ENCODE measurements around the gene CDK14. TPM values are rescaled to one million over a fixed set of nuclear protein-coding genes. Genes with fewer than 3 reads are reported as not detected.
"Not testable (repeated sequence)": the region's sequence is repeated elsewhere in the genome, so short reads cannot be mapped to it uniquely, and the experiment has no call there.

The CDK14 gene
- total RNA-seq, 3 donors from 2014 or later: 0.71 to 1.1 (median 0.95) TPM

GRCh38 chr7:90631502-90631901, 35.4 kb downstream of the CDK14 start:
- Mint-ChIP-seq H3K27me3 (ENCODE audit: low read depth) (no peaks in the 10 kb centered on the region), H3K4me1 (ENCODE audit: low read depth) (no peaks in the 10 kb centered on the region), H3K4me3 (no peak overlapping the region), H3K36me3 (ENCODE audit: insufficient read depth) (no peaks in the 10 kb centered on the region), H3K9me3 (no peaks in the 10 kb centered on the region)
- ATAC-seq (no peak), DNase-seq (no peak)

DNA sequence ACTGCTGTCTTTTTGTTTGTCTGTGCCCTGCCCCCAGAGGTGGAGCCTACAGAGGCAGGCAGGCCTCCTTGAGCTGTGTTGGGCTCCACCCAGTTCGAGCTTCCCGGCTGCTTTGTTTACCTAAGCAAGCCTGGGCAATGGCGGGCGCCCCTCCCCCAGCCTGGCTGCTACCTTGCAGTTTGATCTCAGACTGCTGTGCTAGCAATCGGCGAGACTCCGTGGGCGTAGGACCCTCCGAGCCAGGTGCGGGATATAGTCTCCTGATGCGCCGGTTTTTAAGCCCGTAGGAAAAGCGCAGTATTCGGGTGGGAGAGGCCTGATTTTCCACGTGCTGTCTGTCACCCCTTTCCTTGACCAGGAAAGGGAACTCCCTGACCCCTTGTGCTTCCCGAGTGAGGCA, 43.6 kb downstream of the CDK14 start:
- not testable (repeated sequence) for H3K27me3 Mint-ChIP-seq (ENCODE audit: low read depth); H3K4me1 Mint-ChIP-seq (ENCODE audit: low read depth); H3K4me3 Mint-ChIP-seq; ATAC-seq; H3K36me3 Mint-ChIP-seq (ENCODE audit: insufficient read depth); DNase-seq
- peaks cover 12% of the 10 kb centered on the region for H3K9me3 Mint-ChIP-seq

DNA sequence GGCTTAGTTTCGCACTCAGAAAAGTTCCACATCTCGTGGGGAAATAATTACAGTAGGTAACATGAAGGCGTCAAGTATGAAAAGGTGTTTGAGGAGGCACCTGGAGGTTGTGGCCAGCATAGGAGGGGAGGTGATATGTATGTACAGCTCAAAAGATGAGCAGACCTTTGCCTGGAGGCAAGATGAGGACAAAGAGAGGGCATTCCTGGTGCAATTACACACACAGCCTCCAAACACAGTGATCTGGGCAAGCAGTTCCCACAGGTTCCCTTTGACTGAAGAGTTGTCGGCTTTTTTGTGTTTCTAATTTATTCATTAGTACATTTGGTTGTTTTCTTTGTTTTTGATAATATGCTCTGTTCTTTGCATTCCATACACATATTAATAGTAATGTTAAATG, 46.9 kb downstream of the CDK14 start:
- Mint-ChIP-seq H3K4me1 (ENCODE audit: low read depth) (no peaks in the 10 kb centered on the region), H3K4me3 (no peak overlapping the region), H3K36me3 (ENCODE audit: insufficient read depth) (no peaks in the 10 kb centered on the region), H3K27me3 (ENCODE audit: low read depth) (no peaks in the 10 kb centered on the region), H3K9me3 (peaks cover 12% of the 10 kb centered on the region)
- ATAC-seq: no peak
- DNase-seq: no peak

GRCh38 chr7:90645784-90646183, 49.7 kb downstream of the CDK14 start:
- peaks cover 12% of the 10 kb centered on the region for H3K9me3 Mint-ChIP-seq
- no peaks in the 10 kb centered on the region for H3K4me1 Mint-ChIP-seq (ENCODE audit: low read depth)
- no peak overlapping the region for H3K4me3 Mint-ChIP-seq
- H3K36me3 Mint-ChIP-seq (ENCODE audit: insufficient read depth): no peaks in the 10 kb centered on the region
- no peak for DNase-seq
- no peak for ATAC-seq
- H3K27me3 Mint-ChIP-seq (ENCODE audit: low read depth): no peaks in the 10 kb centered on the region

- ATAC-seq: peak in 1 of 2 donors; percentile 18
- Mint-ChIP-seq H3K4me1 (ENCODE audit: low read depth) (no peaks in the 10 kb centered on the region), H3K36me3 (ENCODE audit: insufficient read depth) (no peaks in the 10 kb centered on the region), H3K27me3 (ENCODE audit: low read depth) (no peaks in the 10 kb centered on the region), H3K4me3 (no peak overlapping the region), H3K9me3 (peaks cover 3% of the 10 kb centered on the region)
- no peak for DNase-seq
Measured at GRCh38 chr7:90648107-90648506, 52.0 kb downstream of the CDK14 start.

DNA sequence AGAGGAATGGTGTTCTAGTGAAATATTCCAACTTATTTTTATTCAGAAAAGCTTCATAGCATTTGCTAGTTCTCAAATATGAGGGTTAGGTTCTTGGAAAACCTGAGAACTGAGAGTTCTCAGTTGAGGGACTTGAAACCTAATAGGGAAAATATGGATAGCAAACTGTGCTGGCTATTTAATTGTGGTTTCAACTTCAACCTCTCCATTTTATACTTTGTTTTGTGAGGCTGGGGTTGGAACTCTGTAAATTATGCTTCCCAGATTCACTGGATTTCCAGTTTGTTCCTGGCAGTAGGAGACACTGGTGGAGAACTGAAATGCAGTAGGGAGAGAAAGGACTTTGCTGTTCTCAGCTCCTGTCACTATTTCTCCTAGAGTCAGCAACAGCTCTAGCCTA, 52.7 kb downstream of the CDK14 start:
- peaks cover 3% of the 10 kb centered on the region for H3K9me3 Mint-ChIP-seq
- no peak overlapping the region for H3K4me3 Mint-ChIP-seq
- no peak for DNase-seq
- no peaks in the 10 kb centered on the region for H3K36me3 Mint-ChIP-seq (ENCODE audit: insufficient read depth)
- H3K27me3 Mint-ChIP-seq (ENCODE audit: low read depth): no peaks in the 10 kb centered on the region
- no peaks in the 10 kb centered on the region for H3K4me1 Mint-ChIP-seq (ENCODE audit: low read depth)
- ATAC-seq: no peak

DNA sequence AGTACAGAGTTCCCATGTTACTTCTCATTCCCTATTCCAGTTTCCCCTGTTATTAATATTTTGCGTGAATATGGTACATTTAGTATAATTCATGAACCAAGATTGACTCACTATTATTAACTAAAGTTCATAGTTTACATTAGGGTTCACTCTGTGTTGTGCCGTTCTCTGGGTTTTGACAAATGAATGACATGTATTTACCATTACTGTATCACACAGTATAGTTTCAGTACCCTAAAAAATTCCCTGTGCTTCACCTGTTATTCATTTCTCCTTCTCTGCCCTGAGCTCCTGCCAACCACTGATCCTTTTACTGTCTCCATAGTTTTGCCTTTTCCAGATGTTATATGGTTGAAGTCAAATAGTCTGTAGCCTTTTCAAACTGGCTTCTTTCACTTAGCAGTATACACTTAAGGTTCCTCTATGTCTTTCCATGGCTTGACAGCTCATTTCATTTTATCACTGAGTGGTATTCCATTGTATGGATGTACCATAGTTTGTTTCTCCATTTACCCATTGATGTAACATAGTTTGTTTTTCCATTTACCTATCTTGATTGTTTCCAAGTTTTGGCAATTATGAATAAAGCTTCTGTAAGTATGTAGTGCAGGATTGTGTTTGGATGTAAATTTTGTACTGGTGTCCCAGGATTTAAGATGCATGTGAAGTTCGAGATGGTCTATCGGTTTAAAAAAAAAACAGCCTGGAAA, 58.8 kb downstream of the CDK14 start:
- Mint-ChIP-seq H3K9me3 (peaks cover 4% of the 10 kb centered on the region), H3K27me3 (ENCODE audit: low read depth) (peaks cover 3% of the 10 kb centered on the region), H3K4me3 (no peak overlapping the region), H3K4me1 (ENCODE audit: low read depth) (no peaks in the 10 kb centered on the region), H3K36me3 (ENCODE audit: insufficient read depth) (no peaks in the 10 kb centered on the region)
- ATAC-seq (no peak), DNase-seq (no peak)

DNA sequence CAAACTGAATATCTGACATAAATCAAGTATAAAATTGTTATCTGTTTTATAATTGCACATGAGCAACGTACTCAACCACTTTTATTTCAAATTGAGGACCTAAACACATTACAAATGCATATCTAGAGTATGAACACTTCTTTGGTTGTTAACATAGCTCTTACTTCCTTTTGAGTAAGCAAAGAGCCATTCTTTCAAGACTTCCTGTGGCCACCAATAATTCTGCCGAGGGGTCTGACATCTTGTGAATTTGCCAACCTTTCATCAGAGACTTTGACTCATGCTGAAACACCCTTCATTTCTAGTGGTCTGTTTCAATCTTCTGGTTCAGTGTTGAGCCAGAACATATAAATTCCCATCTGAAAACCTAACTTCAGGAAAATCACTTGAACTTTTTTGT, 59.4 kb downstream of the CDK14 start:
- Mint-ChIP-seq H3K36me3 (ENCODE audit: insufficient read depth) (no peaks in the 10 kb centered on the region), H3K9me3 (peaks cover 4% of the 10 kb centered on the region), H3K4me1 (ENCODE audit: low read depth) (no peaks in the 10 kb centered on the region), H3K4me3 (no peak overlapping the region), H3K27me3 (ENCODE audit: low read depth) (peaks cover 3% of the 10 kb centered on the region)
- no peak for DNase-seq
- ATAC-seq: no peak

DNA sequence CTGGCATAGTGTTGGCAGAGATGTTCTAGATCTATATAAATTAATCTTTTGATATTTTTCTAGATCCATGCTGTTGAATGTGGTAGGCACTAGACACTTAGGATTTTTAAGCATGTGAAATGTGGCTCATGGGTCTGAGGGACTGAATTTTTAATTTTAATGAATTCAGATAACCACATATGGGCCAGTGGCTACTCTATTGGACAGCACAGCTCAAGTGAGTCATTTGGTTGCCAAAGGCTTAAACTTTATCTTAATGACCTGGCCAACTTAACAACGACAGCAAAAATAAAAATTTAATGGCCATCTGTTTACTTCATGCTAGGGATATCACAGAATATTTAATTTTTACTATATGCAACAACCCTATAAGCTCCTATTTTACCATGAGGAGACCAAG, 61.4 kb downstream of the CDK14 start:
- H3K9me3 Mint-ChIP-seq: peaks cover 4% of the 10 kb centered on the region
- no peaks in the 10 kb centered on the region for H3K4me1 Mint-ChIP-seq (ENCODE audit: low read depth)
- peaks cover 3% of the 10 kb centered on the region for H3K27me3 Mint-ChIP-seq (ENCODE audit: low read depth)
- ATAC-seq: no peak
- no peak for DNase-seq
- H3K4me3 Mint-ChIP-seq: no peak overlapping the region
- H3K36me3 Mint-ChIP-seq (ENCODE audit: insufficient read depth): no peaks in the 10 kb centered on the region

- Mint-ChIP-seq H3K27me3 (ENCODE audit: low read depth) (no peaks in the 10 kb centered on the region), H3K4me1 (ENCODE audit: low read depth) (no peaks in the 10 kb centered on the region), H3K4me3 (no peak overlapping the region), H3K36me3 (ENCODE audit: insufficient read depth) (no peaks in the 10 kb centered on the region), H3K9me3 (peaks cover 4% of the 10 kb centered on the region)
- DNase-seq (no peak), ATAC-seq (no peak)
Measured at GRCh38 chr7:90660100-90660499, 64.0 kb downstream of the CDK14 start.

- no peak for DNase-seq
Measured at GRCh38 chr7:90660819-90661218, 64.7 kb downstream of the CDK14 start.

GRCh38 chr7:90661290-90662151, 65.4 kb downstream of the CDK14 start:
- no peak for DNase-seq
- Mint-ChIP-seq H3K9me3 (peaks cover 4% of the 10 kb centered on the region), H3K27me3 (ENCODE audit: low read depth) (no peaks in the 10 kb centered on the region), H3K36me3 (ENCODE audit: insufficient read depth) (no peaks in the 10 kb centered on the region), H3K4me1 (ENCODE audit: low read depth) (no peaks in the 10 kb centered on the region), H3K4me3 (no peak overlapping the region)
- ATAC-seq: no peak

More at GRCh38 chr7:90660819-90661218, 64.7 kb downstream of the CDK14 start:
- H3K27me3 Mint-ChIP-seq (ENCODE audit: low read depth): no peaks in the 10 kb centered on the region
- no peaks in the 10 kb centered on the region for H3K4me1 Mint-ChIP-seq (ENCODE audit: low read depth)
- H3K9me3 Mint-ChIP-seq: peaks cover 4% of the 10 kb centered on the region
- no peak overlapping the region for H3K4me3 Mint-ChIP-seq
- no peak for ATAC-seq
- no peaks in the 10 kb centered on the region for H3K36me3 Mint-ChIP-seq (ENCODE audit: insufficient read depth)

DNA sequence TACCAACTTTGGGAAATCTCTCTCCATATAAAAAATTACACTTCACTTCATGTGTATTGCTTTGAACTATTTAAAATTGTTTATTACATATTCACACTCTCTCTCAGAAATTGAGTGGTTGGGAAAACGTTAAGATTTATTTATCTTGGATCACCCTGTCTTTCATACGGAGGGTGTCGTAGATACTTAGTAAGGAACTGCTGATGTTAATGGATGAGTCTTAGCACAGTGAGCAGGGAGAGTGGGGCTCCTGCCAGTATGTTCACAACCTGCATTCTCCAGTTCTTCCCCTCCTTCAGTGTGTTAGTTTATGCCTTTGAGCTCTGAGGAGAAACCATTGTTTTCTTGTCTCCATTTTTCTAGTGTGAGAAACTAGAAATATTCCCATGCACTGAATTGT, 67.1 kb downstream of the CDK14 start:
- no peaks in the 10 kb centered on the region for H3K36me3 Mint-ChIP-seq (ENCODE audit: insufficient read depth)
- no peaks in the 10 kb centered on the region for H3K4me1 Mint-ChIP-seq (ENCODE audit: low read depth)
- ATAC-seq (no peak), DNase-seq (no peak)
- no peaks in the 10 kb centered on the region for H3K27me3 Mint-ChIP-seq (ENCODE audit: low read depth)
- peaks cover 4% of the 10 kb centered on the region for H3K9me3 Mint-ChIP-seq
- no peak overlapping the region for H3K4me3 Mint-ChIP-seq

GRCh38 chr7:90666186-90666585, 70.1 kb downstream of the CDK14 start:
- no peak for ATAC-seq
- Mint-ChIP-seq H3K27me3 (ENCODE audit: low read depth) (no peaks in the 10 kb centered on the region), H3K36me3 (ENCODE audit: insufficient read depth) (no peaks in the 10 kb centered on the region), H3K4me1 (ENCODE audit: low read depth) (no peaks in the 10 kb centered on the region), H3K4me3 (no peak overlapping the region), H3K9me3 (no peaks in the 10 kb centered on the region)
- DNase-seq: no peak

DNA sequence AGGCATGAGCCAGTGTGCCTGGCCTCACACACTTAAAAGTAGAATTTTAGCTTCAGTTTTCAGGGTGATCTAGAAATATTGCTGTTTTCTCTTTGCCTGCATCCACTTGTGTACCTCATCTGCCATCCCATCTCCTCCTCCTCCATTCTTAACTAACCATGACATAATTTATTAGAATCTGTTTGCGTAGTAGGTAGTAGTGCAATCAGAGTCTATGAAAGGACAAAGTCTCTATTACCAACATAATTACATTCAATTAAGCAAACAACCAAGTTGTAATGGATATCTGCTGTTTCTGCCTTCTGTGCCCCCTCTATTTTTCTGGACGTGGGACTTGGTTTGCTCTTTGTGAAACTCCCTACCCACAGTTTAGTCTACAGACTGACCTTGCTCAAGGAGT, 72.9 kb downstream of the CDK14 start:
- Mint-ChIP-seq H3K9me3 (no peaks in the 10 kb centered on the region), H3K36me3 (ENCODE audit: insufficient read depth) (no peaks in the 10 kb centered on the region), H3K4me3 (no peak overlapping the region), H3K27me3 (ENCODE audit: low read depth) (no peaks in the 10 kb centered on the region), H3K4me1 (ENCODE audit: low read depth) (no peaks in the 10 kb centered on the region)
- ATAC-seq: no peak
- DNase-seq: no peak

All from activated T-cell treated with anti-CD3 and anti-CD28 coated beads, Interleukin-2, amount 50 U/mL, for 4 hours (primary cell).